Thoracic aorta (tissue), 2 donors: ENCODE data around the gene CAPN10. TPM values are rescaled to one million over a fixed set of nuclear protein-coding genes. Genes with fewer than 3 reads are reported as not detected.

Experiments
- ATAC-seq: fragments of 150-250 bp; one replicate; pipeline ENCODE4 v1.8.0; 2017; ENCODE audit warnings: low read depth; ENCODE audit not compliant: insufficient number of reproducible peaks, low FRiP score
- DNase-seq: peaks from one replicate; pipeline ENCODE4 v3.0.0-alpha.2; 2020; ENCODE audit warnings: low spot score
- H3K27ac ChIP-seq, 2 donors: fragments of 200-600 bp; sonication (generic); 1 replicate in 1 of 2; 2 replicates in 1 of 2; pipeline ENCODE4 v1.5.1; 2016; ENCODE audit warnings: mild to moderate bottlenecking in 2 of 2, moderate library complexity in 2 of 2
- H3K27me3 ChIP-seq: fragments of 200-600 bp; sonication (generic); replicated peaks from 2 replicates; pipeline ENCODE4 v1.6.0; 2016; ENCODE audit warnings: mild to moderate bottlenecking; ENCODE audit not compliant: insufficient read depth
- H3K36me3 ChIP-seq: fragments of 200-600 bp; sonication (generic); one replicate; pipeline ENCODE4 v1.5.1; 2016
- H3K4me1 ChIP-seq, 2 donors: fragments of 200-600 bp; sonication (generic); 1 replicate in 1 of 2; 2 replicates in 1 of 2; pipeline versions ENCODE4 v1.5.1 to v1.6.0; 2016; ENCODE audit warnings: low read depth in 2 of 2, mild to moderate bottlenecking in 1 of 2; ENCODE audit not compliant: control insufficient read depth in 1 of 2
- H3K4me3 ChIP-seq: fragments of 200-600 bp; sonication (generic); 2 replicates; pipeline ENCODE4 v1.5.1; 2016; ENCODE audit warnings: mild to moderate bottlenecking
- H3K9me3 ChIP-seq: fragments of 200-600 bp; sonication (generic); 2 replicates; pipeline ENCODE4 v1.5.1; 2016
- total RNA-seq, 2 donors: library from RNA; depleted of rRNA; stranded (reverse); fragments of >200 nt; gene quantifications; one replicate each; pipeline versions ENCODE4 v1.1.0 to v1.2.3, GENCODE V29; 2016
- TF ChIP-seq, protein P1 (sequence below): fragments of 200-600 bp; sonication (generic); IDR thresholded peaks from one replicate; pipeline ENCODE4 v1.5.1; 2019; ENCODE audit warnings: antibody characterized with exemption

Gene CAPN10
- total RNA-seq, 2 donors from 2014 or later = 33.3 to 38.2 TPM

DNA sequence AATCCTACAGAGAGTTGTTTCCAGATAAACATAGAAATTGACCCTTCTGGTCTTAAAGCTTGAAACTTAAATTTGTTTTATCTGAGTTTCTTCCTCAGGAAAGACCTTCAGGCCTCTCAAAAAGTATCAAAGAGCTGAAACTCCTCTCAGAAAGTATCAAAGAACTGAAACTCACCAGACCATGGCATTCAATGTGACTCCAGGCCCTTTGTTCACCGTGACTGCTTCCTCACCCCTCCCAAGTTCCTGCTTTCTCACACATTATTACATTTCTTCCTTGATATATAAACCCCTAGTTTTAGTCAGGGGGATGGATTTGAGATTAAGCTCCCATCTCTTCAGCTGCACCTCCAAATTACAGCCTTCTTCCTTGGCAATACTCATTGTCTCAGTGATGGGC, 34.7 kb upstream of the CAPN10 start:
- no peak for ATAC-seq
- Histone ChIP-seq H3K9me3 (no peaks in the 10 kb centered on the region), H3K4me3 (no peak overlapping the region), H3K36me3 (peaks cover 7% of the 10 kb centered on the region), H3K27ac (no peak overlapping the region), H3K4me1 (peaks cover under 1 to 1% of the 10 kb centered on the region in 2 donors), H3K27me3 (no peaks in the 10 kb centered on the region)
- no peak for DNase-seq
- TF ChIP-seq, protein P1, sequence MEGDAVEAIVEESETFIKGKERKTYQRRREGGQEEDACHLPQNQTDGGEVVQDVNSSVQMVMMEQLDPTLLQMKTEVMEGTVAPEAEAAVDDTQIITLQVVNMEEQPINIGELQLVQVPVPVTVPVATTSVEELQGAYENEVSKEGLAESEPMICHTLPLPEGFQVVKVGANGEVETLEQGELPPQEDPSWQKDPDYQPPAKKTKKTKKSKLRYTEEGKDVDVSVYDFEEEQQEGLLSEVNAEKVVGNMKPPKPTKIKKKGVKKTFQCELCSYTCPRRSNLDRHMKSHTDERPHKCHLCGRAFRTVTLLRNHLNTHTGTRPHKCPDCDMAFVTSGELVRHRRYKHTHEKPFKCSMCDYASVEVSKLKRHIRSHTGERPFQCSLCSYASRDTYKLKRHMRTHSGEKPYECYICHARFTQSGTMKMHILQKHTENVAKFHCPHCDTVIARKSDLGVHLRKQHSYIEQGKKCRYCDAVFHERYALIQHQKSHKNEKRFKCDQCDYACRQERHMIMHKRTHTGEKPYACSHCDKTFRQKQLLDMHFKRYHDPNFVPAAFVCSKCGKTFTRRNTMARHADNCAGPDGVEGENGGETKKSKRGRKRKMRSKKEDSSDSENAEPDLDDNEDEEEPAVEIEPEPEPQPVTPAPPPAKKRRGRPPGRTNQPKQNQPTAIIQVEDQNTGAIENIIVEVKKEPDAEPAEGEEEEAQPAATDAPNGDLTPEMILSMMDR = no peak

- no peaks in the 10 kb centered on the region for H3K9me3 ChIP-seq
- H3K36me3 ChIP-seq = peaks cover 7% of the 10 kb centered on the region
- H3K27me3 ChIP-seq = no peaks in the 10 kb centered on the region
- H3K4me1 ChIP-seq = peaks cover 13 to 23% of the 10 kb centered on the region in 2 donors
- ATAC-seq (no peak), DNase-seq (no peak)
- TF ChIP-seq, protein P1 = no peak
- H3K4me3 ChIP-seq = no peak overlapping the region
- no peak overlapping the region for H3K27ac ChIP-seq
Observed at GRCh38 chr2:240553956-240554480, 32.5 kb upstream of the CAPN10 start.

- ATAC-seq (no peak), DNase-seq (no peak)
- H3K27ac ChIP-seq = no peak overlapping the region
- H3K4me1 ChIP-seq = peaks cover 20 to 32% of the 10 kb centered on the region in 2 donors
- no peak overlapping the region for H3K4me3 ChIP-seq
- H3K36me3 ChIP-seq = peaks cover 7% of the 10 kb centered on the region
- H3K27me3 ChIP-seq = no peaks in the 10 kb centered on the region
- TF ChIP-seq, protein P1 = no peak
- H3K9me3 ChIP-seq = no peaks in the 10 kb centered on the region
Observed at GRCh38 chr2:240554767-240555493, 31.6 kb upstream of the CAPN10 start.

GRCh38 chr2:240555541-240556250, 30.8 kb upstream of the CAPN10 start:
- H3K27me3 ChIP-seq = no peaks in the 10 kb centered on the region
- DNase-seq = no peak
- H3K4me1 ChIP-seq = peaks cover 21 to 33% of the 10 kb centered on the region in 2 donors
- H3K4me3 ChIP-seq = no peak overlapping the region
- peaks cover 7% of the 10 kb centered on the region for H3K36me3 ChIP-seq
- ATAC-seq = no peak
- H3K9me3 ChIP-seq = no peaks in the 10 kb centered on the region
- H3K27ac ChIP-seq = no peak overlapping the region
- TF ChIP-seq, protein P1 = no peak

GRCh38 chr2:240556553-240557100, 29.9 kb upstream of the CAPN10 start:
- H3K4me1 ChIP-seq = peaks cover 23 to 37% of the 10 kb centered on the region in 2 donors
- H3K27me3 ChIP-seq = no peaks in the 10 kb centered on the region
- ATAC-seq = no peak
- H3K9me3 ChIP-seq = no peaks in the 10 kb centered on the region
- no peak overlapping the region for H3K4me3 ChIP-seq
- DNase-seq = no peak
- H3K36me3 ChIP-seq = peaks cover 3% of the 10 kb centered on the region
- no peak overlapping the region for H3K27ac ChIP-seq
- TF ChIP-seq, protein P1 = no peak
